RPMI8226 (cell line): Measurements from ENCODE around the gene MIPOL1.

Experiments used
- DNase-seq: peaks from one replicate; pipeline ENCODE4 v3.0.0-alpha.2; 2015

MIPOL1 gene

GRCh38 chr14:37601865-37602264 is 404.1 kb downstream of the MIPOL1 start:
- no peak for DNase-seq
